MG63 (cell line): ENCODE results near the gene KCNJ9. TPM values are rescaled to one million over a fixed set of nuclear protein-coding genes. Genes with fewer than 3 reads are reported as not detected.
"Not testable (repeated sequence)": the region's sequence is repeated elsewhere in the genome, so short reads cannot be mapped to it uniquely, and the experiment has no call there.

Experiments
- DNase-seq: peaks from one replicate; pipeline ENCODE4 v3.0.0-alpha.2; 2020
- H3K27me3 ChIP-seq: fragments of 250-450 bp; sonication (Bioruptor Pico); 2 replicates; pipeline ENCODE4 v1.5.1; 2020; ENCODE audit warnings: mild to moderate bottlenecking, moderate library complexity
- H3K36me3 ChIP-seq: fragments of 250-450 bp; sonication (Bioruptor Pico); 2 replicates; pipeline ENCODE4 v1.5.1; 2020; ENCODE audit warnings: mild to moderate bottlenecking, moderate library complexity
- H3K4me3 ChIP-seq: fragments of 250-450 bp; sonication (Bioruptor Pico); 2 replicates; pipeline ENCODE4 v1.5.1; 2020; ENCODE audit warnings: mild to moderate bottlenecking, moderate library complexity
- H3K9me3 ChIP-seq: fragments of 250-450 bp; sonication (Bioruptor Pico); 2 replicates; pipeline ENCODE4 v1.5.1; 2020; ENCODE audit warnings: mild to moderate bottlenecking, moderate library complexity
- total RNA-seq: library from RNA; depleted of rRNA; stranded (reverse); fragments of >200 nt; shearing (Covaris generic); gene quantifications from 2 replicates; pipeline ENCODE4 v1.2.3, GENCODE V29; 2014; ENCODE audit warnings: low replicate concordance

The KCNJ9 gene
- total RNA-seq, 1 experiment from 2014 or later: not detected

DNA sequence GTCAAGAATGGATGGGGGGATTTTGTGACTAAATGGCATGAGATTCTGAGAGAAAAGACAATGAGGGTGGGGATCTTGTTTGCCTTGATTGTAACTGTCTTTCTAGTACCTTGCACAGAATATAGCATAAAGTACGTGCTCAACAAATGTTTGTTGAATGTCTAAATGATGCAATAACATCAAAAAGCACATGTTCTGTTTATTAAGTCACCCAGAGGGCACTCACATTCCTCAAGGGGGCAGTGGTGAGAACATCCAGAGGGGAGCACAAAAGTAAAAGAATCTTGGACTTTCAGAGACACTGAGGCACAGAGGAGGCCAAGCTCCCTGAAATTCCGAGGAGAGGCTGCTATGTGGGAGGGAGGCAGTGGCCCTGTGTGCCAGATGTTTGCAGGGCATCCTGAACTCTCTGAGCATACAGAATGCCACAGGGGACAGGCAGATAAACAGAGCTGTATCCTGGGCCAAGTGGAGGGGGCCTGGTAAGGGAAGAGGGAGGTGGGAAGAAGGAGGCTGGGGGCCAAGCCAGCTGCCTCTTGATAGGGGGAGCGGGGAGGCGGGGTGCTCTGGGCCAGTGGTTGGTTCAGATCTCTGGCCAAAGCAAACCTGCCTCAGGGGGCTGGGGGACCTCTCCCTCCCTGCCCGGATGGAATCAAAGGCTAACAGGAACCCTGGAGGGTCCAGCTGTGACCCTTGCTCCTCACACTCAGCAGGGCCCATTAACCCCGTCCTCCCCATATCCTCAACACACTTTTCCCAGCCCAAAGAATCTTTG lies 27.7 kb downstream of the KCNJ9 start:
- Histone ChIP-seq H3K4me3 (no peak overlapping the region), H3K36me3 (no peaks in the 10 kb centered on the region), H3K9me3 (no peaks in the 10 kb centered on the region), H3K27me3 (no peaks in the 10 kb centered on the region)
- DNase-seq: no peak

GRCh38 chr1:160109686-160110085 lies 28.3 kb downstream of the KCNJ9 start:
- DNase-seq: no peak
- no peaks in the 10 kb centered on the region for H3K36me3 ChIP-seq
- H3K4me3 ChIP-seq: no peak overlapping the region
- H3K9me3 ChIP-seq: no peaks in the 10 kb centered on the region
- H3K27me3 ChIP-seq: no peaks in the 10 kb centered on the region

DNA sequence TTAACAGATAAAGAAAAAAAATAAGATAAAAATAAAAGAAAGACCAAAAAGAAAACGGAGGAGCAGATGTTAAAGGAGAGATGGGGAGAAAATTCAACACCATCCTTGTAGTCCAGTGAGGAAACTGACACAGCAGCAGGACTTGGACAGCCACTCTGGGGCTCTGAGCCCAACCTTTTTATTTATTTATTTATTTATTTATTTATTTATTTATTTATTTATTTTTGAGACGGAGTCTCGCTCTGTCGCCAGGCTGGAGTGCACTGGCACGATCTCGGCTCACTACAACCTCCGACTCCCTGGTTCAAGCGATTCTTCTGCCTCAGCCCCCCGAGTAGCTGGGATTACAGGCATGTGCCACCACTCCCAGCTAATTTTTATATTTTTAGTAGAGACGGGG lies 30.1 kb downstream of the KCNJ9 start:
- not testable (repeated sequence) for H3K9me3 ChIP-seq, H3K27me3 ChIP-seq, H3K36me3 ChIP-seq, DNase-seq, H3K4me3 ChIP-seq

DNA sequence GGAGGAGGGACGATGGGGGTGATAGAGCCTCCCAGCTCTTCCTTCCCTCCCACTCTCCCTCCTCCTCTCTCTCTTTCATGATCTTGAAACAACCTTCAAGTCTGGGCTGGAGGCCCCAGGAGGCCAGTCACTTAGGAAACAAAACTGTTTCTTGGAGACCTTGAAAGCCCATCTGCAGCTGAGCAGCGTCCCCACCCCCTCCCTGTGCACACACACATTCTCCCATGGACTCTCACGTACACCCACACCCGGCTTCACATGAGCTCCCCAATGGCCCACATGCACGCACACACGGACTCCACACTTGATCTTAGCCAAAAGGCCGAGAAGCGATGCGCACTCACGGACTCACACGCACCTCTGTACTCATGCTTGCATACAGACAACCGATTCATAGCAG lies 31.0 kb downstream of the KCNJ9 start:
- H3K4me3 ChIP-seq: no peak overlapping the region
- no peaks in the 10 kb centered on the region for H3K9me3 ChIP-seq
- H3K27me3 ChIP-seq: no peaks in the 10 kb centered on the region
- H3K36me3 ChIP-seq: no peaks in the 10 kb centered on the region
- DNase-seq: no peak

DNA sequence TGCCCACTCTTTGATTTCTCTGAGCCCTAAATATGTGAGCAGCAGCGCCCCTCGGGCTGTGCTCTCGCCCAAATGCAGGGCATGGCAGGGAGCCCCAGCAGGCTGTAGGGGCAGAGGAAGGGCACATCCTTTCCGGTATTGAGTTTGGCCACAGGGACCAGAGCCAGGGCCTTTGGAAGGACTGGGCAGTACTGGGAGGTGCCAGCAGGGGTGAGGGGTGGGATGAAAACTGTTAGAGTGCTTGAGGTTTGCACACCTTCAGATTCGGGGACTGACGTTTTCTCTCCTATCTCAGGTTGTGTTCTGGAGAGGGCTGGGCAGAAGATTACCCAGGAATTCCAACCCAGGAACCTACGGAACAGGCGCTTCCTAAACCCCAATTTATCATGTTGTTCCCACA lies 32.1 kb downstream of the KCNJ9 start:
- no peaks in the 10 kb centered on the region for H3K9me3 ChIP-seq
- no peaks in the 10 kb centered on the region for H3K36me3 ChIP-seq
- DNase-seq: peak; percentile 37
- no peak overlapping the region for H3K4me3 ChIP-seq
- no peaks in the 10 kb centered on the region for H3K27me3 ChIP-seq

DNA sequence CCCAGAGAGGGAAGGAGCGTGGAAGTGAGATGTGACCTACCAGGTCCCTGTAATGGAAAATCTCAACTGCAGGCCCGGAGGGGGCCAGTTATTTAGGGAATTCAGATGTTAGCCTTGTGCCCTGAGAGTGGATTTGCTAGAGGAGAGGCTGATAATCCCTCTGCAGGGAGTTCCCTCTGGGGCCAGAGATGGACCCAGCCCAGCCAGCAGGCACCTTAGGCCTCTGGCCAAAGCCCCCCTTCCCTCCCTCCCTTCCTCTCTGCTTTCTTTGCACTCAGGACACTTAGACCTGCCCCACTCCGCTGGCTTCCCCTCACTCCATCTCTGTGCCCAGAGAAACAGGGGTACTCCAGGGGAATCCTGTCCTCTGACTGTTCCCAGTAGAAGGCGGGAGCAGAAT lies 32.7 kb downstream of the KCNJ9 start:
- no peaks in the 10 kb centered on the region for H3K27me3 ChIP-seq
- no peak for DNase-seq
- H3K4me3 ChIP-seq: no peak overlapping the region
- H3K36me3 ChIP-seq: no peaks in the 10 kb centered on the region
- H3K9me3 ChIP-seq: no peaks in the 10 kb centered on the region

DNA sequence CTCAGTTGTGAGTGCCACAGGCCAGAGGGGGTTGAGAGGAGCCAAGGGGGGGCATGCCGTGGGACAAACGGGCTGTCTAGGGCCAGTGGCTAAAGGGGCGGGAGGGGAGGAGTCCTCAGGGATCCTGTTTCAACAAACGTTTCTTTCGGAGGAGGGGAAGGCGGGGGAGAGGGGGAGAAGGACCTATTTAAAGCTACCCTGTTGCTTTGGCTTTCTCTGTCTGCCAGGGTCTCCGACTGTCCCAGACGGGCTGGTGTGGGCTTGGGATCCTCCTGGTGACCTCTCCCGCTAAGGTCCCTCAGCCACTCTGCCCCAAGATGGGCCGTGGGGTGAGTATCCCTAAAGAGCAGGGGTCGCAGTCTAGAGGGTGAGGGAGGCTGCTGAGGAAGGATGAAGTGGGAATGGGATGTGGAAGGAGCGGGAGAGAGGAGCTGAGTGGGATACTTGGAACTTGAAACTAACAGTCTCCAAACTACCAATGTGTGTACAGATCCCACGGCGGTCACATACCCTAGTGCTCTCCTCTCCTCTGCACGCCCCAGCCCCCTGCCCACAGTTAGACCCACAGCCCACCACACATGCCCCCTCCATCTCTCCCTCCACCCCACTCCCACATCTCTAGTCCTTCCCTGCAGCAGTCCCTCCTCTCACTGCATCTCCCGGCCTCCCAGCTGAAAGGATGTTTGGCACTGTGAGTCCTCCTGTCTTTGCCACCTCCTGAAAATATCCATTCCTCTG lies 34.4 kb downstream of the KCNJ9 start, which contains the start of gene ATP1A2:
Gene ATP1A2 (plus strand): TSS at position 215 of the 738 bp plus-strand sequence. CDS start 103 bp downstream, at position 318.
- no peaks in the 10 kb centered on the region for H3K27me3 ChIP-seq
- DNase-seq: no peak

GRCh38 chr1:160116283-160117147 lies 35.2 kb downstream of the KCNJ9 start:
- H3K36me3 ChIP-seq: no peaks in the 10 kb centered on the region
- H3K27me3 ChIP-seq: no peaks in the 10 kb centered on the region
- H3K4me3 ChIP-seq: no peak overlapping the region
- H3K9me3 ChIP-seq: no peaks in the 10 kb centered on the region
- DNase-seq: no peak

More for the DNA sequence above, 34.4 kb downstream of the KCNJ9 start, which contains the start of gene ATP1A2:
- Histone ChIP-seq H3K36me3 (no peaks in the 10 kb centered on the region), H3K4me3 (no peak within 1 kb of the TSS), H3K9me3 (no peaks in the 10 kb centered on the region)

- H3K9me3 ChIP-seq: no peaks in the 10 kb centered on the region
- H3K4me3 ChIP-seq: no peak overlapping the region
- H3K27me3 ChIP-seq: no peaks in the 10 kb centered on the region
- no peaks in the 10 kb centered on the region for H3K36me3 ChIP-seq
- DNase-seq: no peak
These were observed 36.0 kb downstream of the KCNJ9 start for GRCh38 chr1:160117300-160117699.

DNA sequence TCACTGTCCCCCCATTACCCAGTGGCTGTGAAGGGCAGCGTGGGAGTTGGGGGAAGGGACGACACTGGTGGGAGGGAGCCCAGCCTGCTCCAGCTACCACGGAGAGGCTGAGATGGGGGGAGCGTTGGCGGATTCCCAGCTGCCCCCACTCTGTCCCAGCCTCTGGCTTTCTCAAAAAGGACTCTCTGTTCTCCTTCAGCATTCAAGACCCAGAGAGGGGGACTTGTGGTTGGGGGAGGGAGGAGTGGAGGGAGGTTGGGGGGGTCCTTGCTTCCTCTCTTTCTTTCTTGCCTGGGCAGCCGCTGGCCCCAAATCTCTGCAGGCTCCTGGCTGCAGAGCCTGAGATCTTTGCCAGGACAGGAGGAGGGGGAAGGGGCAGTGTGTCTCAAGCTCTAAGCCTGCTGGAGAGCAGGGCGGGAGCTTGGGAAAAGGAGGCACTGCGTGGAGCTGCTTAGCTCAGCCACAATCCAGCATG lies 36.4 kb downstream of the KCNJ9 start:
- Histone ChIP-seq H3K27me3 (no peaks in the 10 kb centered on the region), H3K9me3 (no peaks in the 10 kb centered on the region), H3K4me3 (no peak overlapping the region), H3K36me3 (no peaks in the 10 kb centered on the region)
- peak; percentile 73 for DNase-seq

DNA sequence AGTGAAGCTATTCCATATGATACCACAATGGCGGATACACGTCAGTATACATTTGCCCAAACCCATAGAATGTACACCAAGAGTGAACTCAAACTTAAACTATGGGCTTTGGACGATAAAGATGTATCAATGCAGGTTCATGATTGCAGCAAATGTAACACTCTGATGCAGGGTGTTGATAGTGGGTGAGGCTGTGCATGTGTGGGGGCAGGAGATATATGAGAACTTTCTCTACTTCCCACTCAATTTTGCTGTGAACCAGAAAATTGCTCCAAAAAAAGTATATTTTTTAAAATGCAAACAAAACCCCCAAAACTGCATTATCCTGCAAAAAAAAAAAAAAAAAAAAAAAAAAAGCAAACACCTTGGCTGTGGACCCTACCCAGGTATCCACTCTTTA lies 37.6 kb downstream of the KCNJ9 start:
- no peak overlapping the region for H3K4me3 ChIP-seq
- H3K36me3 ChIP-seq: no peaks in the 10 kb centered on the region
- H3K9me3 ChIP-seq: no peaks in the 10 kb centered on the region
- no peaks in the 10 kb centered on the region for H3K27me3 ChIP-seq
- no peak for DNase-seq

- Histone ChIP-seq H3K27me3 (no peaks in the 10 kb centered on the region), H3K4me3 (no peak overlapping the region), H3K36me3 (no peaks in the 10 kb centered on the region), H3K9me3 (no peaks in the 10 kb centered on the region)
- no peak for DNase-seq
These were observed 39.5 kb downstream of the KCNJ9 start for GRCh38 chr1:160120797-160121196.

DNA sequence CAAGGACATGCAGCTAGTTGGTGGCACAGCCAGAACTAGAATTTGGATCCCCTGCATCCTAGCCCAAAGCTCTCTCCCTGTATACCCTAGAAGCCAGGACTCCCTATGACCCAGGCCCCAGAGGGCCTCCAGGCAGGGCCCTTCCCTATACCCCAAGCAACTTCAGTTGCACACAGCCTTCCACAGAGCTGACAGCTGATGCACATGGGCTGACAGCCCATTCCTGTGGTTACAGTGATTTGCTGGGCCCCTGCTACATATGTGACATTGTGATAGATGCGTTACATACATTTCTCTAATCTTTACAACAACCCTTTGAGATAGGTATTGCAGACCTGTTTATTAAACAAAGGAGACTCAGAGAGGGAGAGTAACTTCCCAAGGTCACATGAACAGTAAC lies 40.0 kb downstream of the KCNJ9 start:
- Histone ChIP-seq H3K4me3 (no peak overlapping the region), H3K27me3 (no peaks in the 10 kb centered on the region), H3K36me3 (no peaks in the 10 kb centered on the region), H3K9me3 (no peaks in the 10 kb centered on the region)
- DNase-seq: no peak

- no peaks in the 10 kb centered on the region for H3K36me3 ChIP-seq
- no peak for DNase-seq
- H3K4me3 ChIP-seq: no peak overlapping the region
- no peaks in the 10 kb centered on the region for H3K9me3 ChIP-seq
- H3K27me3 ChIP-seq: no peaks in the 10 kb centered on the region
These were observed 41.7 kb downstream of the KCNJ9 start for GRCh38 chr1:160122978-160123495.

- H3K4me3 ChIP-seq: no peak overlapping the region
- H3K9me3 ChIP-seq: no peaks in the 10 kb centered on the region
- H3K36me3 ChIP-seq: no peaks in the 10 kb centered on the region
- no peaks in the 10 kb centered on the region for H3K27me3 ChIP-seq
- DNase-seq: no peak
These were observed 42.4 kb downstream of the KCNJ9 start for GRCh38 chr1:160123726-160124125.

DNA sequence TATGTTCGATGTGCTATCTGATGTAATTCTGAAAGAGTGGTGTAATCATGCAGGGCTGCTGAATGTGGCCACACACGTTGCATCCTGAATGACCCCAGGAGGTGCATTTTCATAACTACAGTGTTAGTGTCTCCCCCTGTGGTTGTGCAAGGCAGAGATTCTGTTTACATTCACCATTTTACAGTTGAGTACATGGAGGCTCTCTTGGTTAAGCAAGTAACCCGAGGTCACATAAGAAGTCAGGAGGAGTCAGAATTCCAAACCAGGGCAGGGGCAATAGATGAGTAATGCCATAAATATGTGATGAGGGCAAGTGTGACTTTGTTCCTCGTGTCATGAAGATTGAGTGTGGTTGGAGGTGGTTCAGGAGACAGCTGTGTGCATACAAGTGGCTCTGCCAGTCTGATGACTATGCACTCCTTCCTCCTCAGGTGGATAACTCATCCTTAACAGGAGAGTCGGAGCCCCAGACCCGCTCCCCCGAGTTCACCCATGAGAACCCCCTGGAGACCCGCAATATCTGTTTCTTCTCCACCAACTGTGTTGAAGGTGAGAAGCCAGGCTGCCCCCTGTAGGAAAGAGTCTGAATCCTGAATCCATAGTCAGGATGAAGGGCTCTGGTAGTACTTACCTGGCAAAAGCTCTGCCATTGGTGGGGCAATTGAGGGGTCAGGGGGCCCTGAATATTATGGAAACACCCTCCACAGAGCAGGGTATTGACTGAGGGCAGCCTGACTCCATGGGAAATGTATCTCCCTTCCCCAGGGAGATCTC lies 43.6 kb downstream of the KCNJ9 start:
- Histone ChIP-seq H3K4me3 (no peak overlapping the region), H3K27me3 (no peaks in the 10 kb centered on the region)

More for the DNA sequence above, 43.6 kb downstream of the KCNJ9 start:
- peak; percentile 77 for DNase-seq
- Histone ChIP-seq H3K9me3 (no peaks in the 10 kb centered on the region), H3K36me3 (no peaks in the 10 kb centered on the region)
